Endometrial microvascular endothelial cells (primary cell): Measurements from ENCODE around the gene ENTPD6. TPM values are rescaled to one million over a fixed set of nuclear protein-coding genes. Genes with fewer than 3 reads are reported as not detected.
"Not testable (repeated sequence)": the region's sequence is repeated elsewhere in the genome, so short reads cannot be mapped to it uniquely, and the experiment has no call there.

Experiments used
- in situ Hi-C: cut with HindIII; loops from 2 replicates; pipeline ENCODE4 v1.10.0; 2017; ENCODE audit warnings: low sequenced_read_pairs, low pct_unique_long_range_greater_than_20kb; ENCODE audit errors: inconsistent ontology term
- total RNA-seq: library from RNA; depleted of rRNA; stranded (reverse); fragments of >200 nt; gene quantifications from one replicate; pipeline ENCODE4 v1.2.3, GENCODE V29; 2015; ENCODE audit errors: inconsistent ontology term

Gene ENTPD6
- total RNA-seq, 1 donor from 2014 or later: 73.3 TPM

DNA sequence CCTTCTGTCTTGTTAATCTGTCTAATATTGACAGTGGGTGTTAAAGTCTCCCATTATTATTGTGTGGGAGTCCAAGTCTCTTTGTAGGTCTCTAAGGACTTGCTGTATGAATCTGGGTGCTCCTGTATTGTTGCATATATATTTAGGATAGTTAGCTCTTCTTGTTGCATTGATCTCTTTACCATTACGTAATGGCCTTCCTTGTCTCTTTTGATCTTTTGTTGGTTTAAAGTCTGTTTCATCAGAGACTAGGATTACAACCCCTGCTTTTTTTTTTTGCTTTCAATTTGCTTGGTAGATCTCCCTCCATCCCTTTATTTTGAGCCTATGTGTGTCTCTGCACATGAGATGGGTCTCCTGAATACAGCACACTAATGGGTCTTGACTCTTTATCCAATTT is 11.1 kb upstream of the ENTPD6 start:
- in situ Hi-C loops: not testable (repeated sequence)

DNA sequence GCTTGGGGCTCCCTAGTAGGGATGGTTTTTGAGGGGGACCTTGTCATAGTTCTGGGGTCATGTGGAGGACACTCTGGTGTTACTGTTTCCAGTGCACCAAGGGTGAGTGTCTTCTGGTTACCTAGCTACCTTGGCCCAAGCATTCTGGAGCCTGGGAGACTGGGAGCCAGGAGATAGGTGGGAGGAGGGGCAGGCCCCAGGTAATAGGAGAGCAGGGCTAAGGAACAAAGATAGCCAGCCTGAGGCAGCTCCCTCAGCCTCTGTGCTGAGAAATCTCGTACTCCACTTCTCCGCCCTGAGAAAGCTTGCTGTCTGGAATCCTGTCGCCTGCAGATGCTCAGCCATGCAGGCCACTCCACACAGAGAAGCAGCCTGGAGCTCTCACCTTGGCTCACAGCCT is 8.3 kb upstream of the ENTPD6 start:
- in situ Hi-C loops: no loop called here

DNA sequence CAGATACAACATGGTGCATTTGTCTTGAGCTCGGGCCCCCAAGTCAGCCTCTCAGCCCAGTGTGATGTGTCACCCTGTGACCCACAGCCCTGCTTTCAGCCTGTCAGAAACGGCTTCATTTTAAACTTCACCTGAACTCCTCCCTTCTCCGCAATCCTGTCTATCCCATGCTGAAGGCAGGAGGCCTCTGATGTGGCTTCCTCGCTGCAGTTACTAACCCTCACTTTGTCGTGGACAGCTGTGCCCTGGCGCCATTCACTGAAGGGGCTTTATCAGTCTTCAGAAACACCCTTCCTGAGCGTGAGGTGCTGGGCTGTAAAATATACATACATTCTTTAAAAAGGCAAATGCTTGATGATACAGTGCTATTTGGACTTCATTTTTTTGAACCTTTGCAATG is 7.9 kb upstream of the ENTPD6 start:
- in situ Hi-C loops: no loop called here

GRCh38 chr20:25188218-25188617 is 7.3 kb upstream of the ENTPD6 start:
- in situ Hi-C loops: no loop called here

GRCh38 chr20:25191051-25191450 is 4.5 kb upstream of the ENTPD6 start:
- in situ Hi-C loops: no loop called here

- in situ Hi-C loops: no loop called here
These were observed 3.8 kb upstream of the ENTPD6 start for GRCh38 chr20:25191689-25192088.

GRCh38 chr20:25193843-25194242 is 1.7 kb upstream of the ENTPD6 start:
- in situ Hi-C loops: no loop called here

DNA sequence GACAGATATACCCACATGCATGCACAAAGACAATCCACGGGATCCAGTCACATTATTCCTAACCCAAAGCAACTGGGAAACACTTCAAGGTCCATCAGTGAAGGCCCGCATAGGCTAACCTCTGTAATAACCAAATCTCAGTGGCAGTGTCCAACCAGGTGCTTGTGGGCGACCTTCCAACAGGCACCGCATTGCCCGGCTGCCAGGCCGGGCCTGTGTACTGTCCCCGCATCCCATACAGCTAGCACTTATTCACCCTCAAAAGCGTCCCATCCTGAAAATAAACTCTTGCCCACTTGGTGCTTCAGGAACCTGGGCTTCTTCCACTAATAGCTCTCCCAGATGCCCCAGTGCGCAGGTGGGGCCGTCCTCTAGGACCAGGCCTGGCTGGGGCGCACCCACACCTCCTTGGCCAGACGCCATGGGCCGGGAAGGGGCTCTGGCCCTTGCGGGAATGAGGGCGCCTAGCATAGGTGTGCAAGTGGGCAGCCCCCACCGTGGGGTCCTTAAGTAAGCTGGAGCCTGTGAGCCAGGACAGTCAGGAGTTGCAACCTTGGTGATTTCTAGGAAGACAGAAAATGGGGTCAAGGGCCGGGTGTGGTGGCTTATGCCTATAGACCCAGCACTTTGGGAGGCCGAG is 1.1 kb upstream of the ENTPD6 start:
- in situ Hi-C loops: no loop called here

DNA sequence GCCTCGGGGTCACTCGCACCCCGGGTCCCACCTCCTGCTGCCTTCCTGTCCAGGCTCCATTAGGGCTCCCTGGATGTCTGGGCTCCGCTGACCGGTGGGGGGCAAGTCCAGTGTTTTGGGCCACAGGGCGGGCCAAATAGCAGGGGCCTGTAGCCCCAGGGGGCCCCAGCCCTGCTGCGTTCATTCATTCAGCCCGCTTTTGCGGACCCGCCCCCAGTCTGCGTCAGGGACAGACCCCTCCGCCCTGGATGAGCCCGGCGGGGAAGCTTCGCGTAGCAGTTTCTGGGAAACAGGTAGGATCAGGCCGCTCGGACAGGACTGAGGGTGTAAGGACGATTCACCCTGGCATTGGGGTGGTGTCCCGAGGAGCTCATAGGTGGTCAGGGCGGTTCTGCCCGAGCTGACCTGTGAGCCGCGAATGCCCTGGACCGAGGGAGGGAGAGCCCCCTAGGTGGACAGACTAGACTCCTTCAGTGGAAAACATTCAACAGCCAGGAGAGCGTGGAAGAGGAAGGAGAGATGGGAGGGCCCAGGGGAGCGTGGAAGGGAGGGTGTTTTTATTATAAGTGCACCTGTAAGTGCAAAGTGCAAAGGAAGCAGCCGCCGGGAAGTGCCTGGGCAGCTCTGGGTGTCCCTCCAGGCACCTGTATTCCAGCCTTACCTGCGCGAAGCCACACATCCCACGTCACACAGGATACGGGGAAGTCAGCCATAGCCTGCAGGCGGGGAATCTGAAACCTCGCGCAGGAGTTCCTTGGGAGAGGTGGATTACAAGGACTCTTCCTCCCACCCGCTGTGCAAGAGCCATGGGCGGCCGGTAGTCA is 662 bp downstream of the ENTPD6 start:
- in situ Hi-C loops: no loop called here

- in situ Hi-C loops: no loop called here
These were observed 1.2 kb downstream of the ENTPD6 start for GRCh38 chr20:25196786-25197120.

GRCh38 chr20:25197183-25197869 is 1.8 kb downstream of the ENTPD6 start:
- in situ Hi-C loops: no loop called here

DNA sequence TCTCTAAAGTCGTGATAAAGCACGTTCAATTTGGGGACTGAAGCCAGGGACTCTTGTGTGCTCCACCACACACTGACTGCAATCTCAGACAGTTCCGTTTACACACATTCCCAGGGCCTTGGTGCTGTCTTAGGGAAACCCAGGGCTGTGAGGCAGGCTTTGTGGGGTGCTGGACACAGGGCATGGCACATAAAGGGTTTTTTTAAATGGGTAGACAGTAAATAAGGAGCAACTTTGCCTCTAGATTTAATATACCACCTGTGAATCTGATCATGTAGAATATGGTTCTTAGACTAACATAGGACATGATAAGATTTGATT is 2.3 kb downstream of the ENTPD6 start:
- in situ Hi-C loops: no loop called here

- in situ Hi-C loops: no loop called here
These were observed 3.3 kb downstream of the ENTPD6 start for GRCh38 chr20:25198663-25199383.

- in situ Hi-C loops: no loop called here
These were observed 4.2 kb downstream of the ENTPD6 start for GRCh38 chr20:25199473-25200260.

DNA sequence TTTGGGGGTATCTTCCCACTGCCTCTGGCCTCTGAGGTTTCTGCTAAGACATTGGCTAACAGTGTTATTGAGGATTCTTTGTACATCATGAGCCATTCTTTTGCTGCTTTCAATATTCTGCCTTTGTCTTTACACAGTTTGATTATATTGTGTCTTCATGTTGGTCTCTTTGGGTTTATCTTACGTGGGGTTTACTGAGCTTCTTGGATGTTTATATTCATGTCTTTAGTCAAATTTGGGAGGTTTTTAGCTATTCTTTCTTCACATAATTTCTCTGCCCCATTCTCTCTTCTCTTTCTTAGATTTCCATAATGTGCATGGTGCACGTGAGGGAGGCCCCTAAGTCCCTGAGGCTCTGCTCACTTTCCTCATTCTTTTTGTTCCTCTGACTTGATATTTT is 7.6 kb downstream of the ENTPD6 start:
- in situ Hi-C loops: no loop called here

DNA sequence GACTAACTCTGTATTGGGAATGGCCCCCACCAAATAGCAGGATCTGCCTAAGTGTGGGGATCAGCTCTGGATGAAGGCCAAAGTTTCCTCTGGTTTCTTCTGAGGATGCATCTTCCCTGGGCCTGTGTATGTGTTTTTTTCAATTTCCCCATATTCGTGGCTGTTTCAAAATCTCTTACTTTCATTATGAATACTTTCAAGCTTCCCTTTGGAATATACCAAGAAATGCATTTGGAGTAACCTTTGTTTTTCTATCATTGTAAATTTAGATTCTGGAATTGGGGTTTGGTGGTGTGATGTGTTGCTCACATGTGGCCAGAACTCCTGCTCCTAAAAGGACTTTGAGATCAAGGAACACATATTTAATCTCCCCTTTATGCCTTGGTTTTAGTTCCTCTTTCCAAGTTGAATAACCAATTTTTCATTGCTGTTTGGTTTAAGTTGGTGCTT is 8.4 kb downstream of the ENTPD6 start:
- in situ Hi-C loops: no loop called here

- in situ Hi-C loops: no loop called here
These were observed 9.2 kb downstream of the ENTPD6 start for GRCh38 chr20:25204550-25205276.
